HCT116 (cell line): ENCODE results near the gene PPP1CB. TPM values are rescaled to one million over a fixed set of nuclear protein-coding genes. Genes with fewer than 3 reads are reported as not detected.

Experiments used
- ATAC-seq: fragments of 200-7000 bp; cut with Tn5 transposase; 2 replicates; pipeline ENCODE4 v1.9.1; 2020; ENCODE audit warnings: mild to moderate bottlenecking, moderate library complexity
- BruUV-seq: library from RNA; stranded (reverse); fragments of 400-500 nt; replicated peaks from 2 replicates; lab custom pipeline; 2021; lab: Mats Ljungman, UMichigan
- CTCF ChIA-PET: fragments of 300-600 bp; sonication (Branson Sonifier 250); formaldehyde crosslinking; loops from one replicate; lab custom pipeline; 2021; ENCODE audit warnings: antibody characterized with exemption; lab: Charles Lee
- POLR2A ChIA-PET: fragments of 300-600, 350-600 bp; sonication (Branson Sonifier 250); formaldehyde crosslinking; loops from one replicate; lab custom pipeline; 2021; ENCODE audit warnings: antibody characterized with exemption; lab: Charles Lee
- RAD21 ChIA-PET, 2 experiments: fragments of 300-600 bp; sonication (Branson Sonifier 250); formaldehyde crosslinking; loops; one replicate each; lab custom pipeline; 2023; ENCODE audit warnings: low total read pairs in 2 of 2; ENCODE audit not compliant: uncharacterized antibody in 2 of 2, unreplicated experiment in 2 of 2, low non-redundant PET in 1 of 2; lab: Charles Lee
- DNase-seq: peaks from one replicate; pipeline ENCODE4 v3.0.0-alpha.2; 2010; ENCODE audit warnings: low read depth, low spot score
- H2AFZ ChIP-seq: fragments of 200-600 bp; shearing (Covaris generic), sonication (generic); 2 replicates; pipeline ENCODE4 v1.6.1; 2017; ENCODE audit warnings: low read depth, mixed run types, mixed read lengths, antibody characterized with exemption, low read length; ENCODE audit not compliant: poor library complexity, severe bottlenecking
- H3K27ac ChIP-seq: 2 replicates; pipeline ENCODE4 v1.5.1; 2012; ENCODE audit warnings: low read depth, low read length
- H3K27me3 ChIP-seq: fragments of 200-600 bp; sonication (generic); 2 replicates; pipeline ENCODE4 v1.6.1; 2016; ENCODE audit warnings: mixed run types, low read length, mixed read lengths; ENCODE audit not compliant: insufficient read depth
- H3K36me3 ChIP-seq, 2 experiments: fragments of 200-500 bp in 1 of 2; fragments of 200-600 bp in 1 of 2; sonication (Bioruptor generic) in 1 of 2; sonication (generic) in 1 of 2; 2 replicates each; pipeline versions ENCODE4 v1.5.1 to v1.6.1; 2014 to 2016; ENCODE audit warnings: low read length in 2 of 2, inconsistent platforms in 1 of 2, mixed read lengths in 1 of 2, mixed run types in 1 of 2; ENCODE audit not compliant: insufficient read depth in 2 of 2, control insufficient read depth in 1 of 2
- H3K4me1 ChIP-seq, 2 experiments: fragments of 200-600 bp in 1 of 2; sonication (generic) in 1 of 2; 2 replicates each; pipeline versions ENCODE4 v1.5.1 to v1.6.1; 2012 to 2017; ENCODE audit warnings: low read length in 2 of 2, inconsistent platforms in 1 of 2, mild to moderate bottlenecking in 1 of 2, mixed read lengths in 1 of 2, mixed run types in 1 of 2, moderate library complexity in 1 of 2; ENCODE audit not compliant: insufficient read depth in 2 of 2, control insufficient read depth in 1 of 2
- H3K4me2 ChIP-seq: fragments of 200-600 bp; sonication (generic); 2 replicates; pipeline ENCODE4 v1.6.1; 2017; ENCODE audit warnings: mixed run types, low read length, mixed read lengths
- H3K4me3 ChIP-seq, 2 experiments: fragments of 200-600 bp in 1 of 2; sonication (generic) in 1 of 2; replicated peaks in 1 of 2; 2 replicates each; pipeline ENCODE4 v1.5.1; 2011 to 2016; ENCODE audit warnings: low read length in 2 of 2, control low read depth in 1 of 2, low read depth in 1 of 2, mild to moderate bottlenecking in 1 of 2, mixed read lengths in 1 of 2, mixed run types in 1 of 2
- H3K79me2 ChIP-seq: fragments of 200-600 bp; sonication (generic); 2 replicates; pipeline ENCODE4 v1.6.1; 2017; ENCODE audit warnings: mild to moderate bottlenecking, mixed run types, low read length, moderate library complexity, mixed read lengths; ENCODE audit not compliant: insufficient read depth
- H3K9ac ChIP-seq: fragments of 200-600 bp; sonication (generic); 2 replicates; pipeline ENCODE4 v1.6.1; 2016; ENCODE audit warnings: low read length, mixed read lengths
- H3K9me2 ChIP-seq: fragments of 200-600 bp; sonication (generic), shearing (Covaris generic); 2 replicates; pipeline ENCODE4 v1.6.1; 2017; ENCODE audit warnings: mixed run types, mild to moderate bottlenecking, moderate library complexity; ENCODE audit not compliant: insufficient read depth
- H3K9me3 ChIP-seq, 2 experiments: fragments of 200-500 bp in 1 of 2; fragments of 200-600 bp in 1 of 2; sonication (Bioruptor generic) in 1 of 2; sonication (generic) in 1 of 2; 2 replicates each; pipeline ENCODE4 v1.6.1; 2014 to 2017; ENCODE audit warnings: low read length in 2 of 2, mixed read lengths in 2 of 2, inconsistent platforms in 1 of 2, low read depth in 1 of 2, mild to moderate bottlenecking in 1 of 2, mixed run types in 1 of 2, moderate library complexity in 1 of 2; ENCODE audit not compliant: control insufficient read depth in 1 of 2, insufficient read depth in 1 of 2
- H4K20me1 ChIP-seq: fragments of 200-600 bp; sonication (generic), shearing (Covaris generic); 2 replicates; pipeline ENCODE4 v1.6.1; 2017; ENCODE audit warnings: mixed run types, mild to moderate bottlenecking, moderate library complexity; ENCODE audit not compliant: insufficient read depth
- ATF3 ChIP-seq: IDR thresholded peaks from 2 replicates; pipeline ENCODE4 v1.6.1; 2012
- CBX3 ChIP-seq: IDR thresholded peaks from 2 replicates; pipeline ENCODE4 v1.6.1; 2012; ENCODE audit warnings: low read depth
- CTCF ChIP-seq, 3 experiments: fragments of 200-600 bp in 1 of 3; sonication (generic) in 1 of 3; IDR thresholded peaks in 2 of 3; conservative IDR thresholded peaks in 1 of 3; 2 replicates each; pipeline ENCODE4 v1.5.1; 2012 to 2017; ENCODE audit warnings: low read depth in 2 of 3, low read length in 2 of 3, antibody characterized with exemption in 1 of 3, borderline replicate concordance in 1 of 3, control low read depth in 1 of 3, mild to moderate bottlenecking in 1 of 3, mixed read lengths in 1 of 3, mixed run types in 1 of 3, moderate library complexity in 1 of 3; ENCODE audit not compliant: insufficient read depth in 1 of 3
- EZH2phosphoT487 ChIP-seq: fragments of 200-600 bp; IDR thresholded peaks from 2 replicates; pipeline ENCODE4 v1.6.1; 2018; ENCODE audit warnings: antibody characterized with exemption, borderline replicate concordance
- FOSL1 ChIP-seq: IDR thresholded peaks from 2 replicates; pipeline ENCODE4 v1.6.1; 2012; ENCODE audit warnings: low read depth
- JUND ChIP-seq: IDR thresholded peaks from 2 replicates; pipeline ENCODE4 v1.6.1; 2012
- MAX ChIP-seq: IDR thresholded peaks from 2 replicates; pipeline ENCODE4 v1.6.1; 2012
- RAD21 ChIP-seq: IDR thresholded peaks from 2 replicates; pipeline ENCODE4 v1.6.1; 2012; ENCODE audit warnings: low read depth, mild to moderate bottlenecking
- REST ChIP-seq: IDR thresholded peaks from 2 replicates; pipeline ENCODE4 v1.6.1; 2012; ENCODE audit warnings: low read depth
- SIN3A ChIP-seq: IDR thresholded peaks from 2 replicates; pipeline ENCODE4 v1.6.1; 2012; ENCODE audit warnings: low read depth
- SRF ChIP-seq: IDR thresholded peaks from 2 replicates; pipeline ENCODE4 v1.6.1; 2012; ENCODE audit warnings: low read depth
- ZBTB33 ChIP-seq: IDR thresholded peaks from 2 replicates; pipeline ENCODE4 v1.6.1; 2011; ENCODE audit warnings: mild to moderate bottlenecking, low read length, moderate library complexity; ENCODE audit not compliant: insufficient replicate concordance; ENCODE audit errors: extremely low read depth
- ZFX ChIP-seq: fragments of 450-650 bp; IDR thresholded peaks from 2 replicates; pipeline ENCODE4 v1.6.1; 2017
- ZNF274 ChIP-seq: fragments of 200-500 bp; sonication (Bioruptor generic); IDR thresholded peaks from 2 replicates; pipeline ENCODE4 v1.6.1; 2014; ENCODE audit warnings: mild to moderate bottlenecking, low read depth, low read length, inconsistent platforms
- intact Hi-C: fragments of 100-400 bp; cut with micrococcal nuclease; formaldehyde crosslinking; loops from 2 replicates; pipeline ENCODE4 v1.10.0; 2022
- total RNA-seq: library from RNA; stranded (reverse); gene quantifications from one replicate; pipeline ENCODE4 v1.2.1, GENCODE V29; 2021; ENCODE audit not compliant: unreplicated experiment

The PPP1CB gene
- total RNA-seq, 1 experiment from 2014 or later: 174 TPM

GRCh38 chr2:28755421-28755820 lies 3.8 kb downstream of the PPP1CB start:
- intact Hi-C loops: no loop called here
- peaks cover 84% of the 10 kb centered on the region for H3K79me2 ChIP-seq
- CTCF ChIA-PET: interaction anchor here (1.1 kb wide), 1 partner anchor 161 kb away, joined by 4 read pairs; no protein-coding TSS in a partner anchor
- TF ChIP-seq RAD21 (no peak), CBX3 (no peak), ZBTB33 (no peak), SIN3A (no peak), JUND (no peak), ZNF274 (no peak), CTCF (IDR thresholded peaks at IDR 0.05 in 2 of 3, conservative IDR thresholded peaks at IDR 0.05 in 1 of 3; ENCODE audit: borderline replicate concordance in 1 of 3, insufficient read depth in 1 of 3, low read depth in 2 of 3, low read length in 2 of 3) (no peak), SRF (no peak), ZFX (no peak), FOSL1 (no peak), EZH2phosphoT487 (no peak), MAX (no peak), ATF3 (no peak), REST (no peak)
- no peaks in the 10 kb centered on the region for H3K9me3 ChIP-seq
- ATAC-seq (no peak), DNase-seq (no peak)
- H3K9ac ChIP-seq: no peak overlapping the region
- no peak overlapping the region for H3K27ac ChIP-seq
- no peaks in the 10 kb centered on the region for H3K27me3 ChIP-seq
- peaks cover 25% of the 10 kb centered on the region for H4K20me1 ChIP-seq
- POLR2A ChIA-PET: no interaction called here
- peaks cover 0 to 16% of the 10 kb centered on the region in 2 experiments; a peak in 2 of 4 replicates for H3K4me1 ChIP-seq
- H3K36me3 ChIP-seq: peaks cover 0 to 3% of the 10 kb centered on the region in 2 experiments; a peak in 1 of 4 replicates
- RAD21 ChIA-PET: interaction anchor here in 1 of 2 experiments (1.7 kb wide), 1 partner anchor 161 kb away, joined by 5 read pairs; no protein-coding TSS in a partner anchor
- H3K4me2 ChIP-seq: no peak overlapping the region; the same call in 1 of the 2 replicates
- H3K9me2 ChIP-seq: no peaks in the 10 kb centered on the region
- no TSS peak for BruUV-seq
- no peak overlapping the region for H2AFZ ChIP-seq
- no peak overlapping the region for H3K4me3 ChIP-seq
